H1 (cell line): Measurements from ENCODE around the gene CP. TPM values are rescaled to one million over a fixed set of nuclear protein-coding genes. Genes with fewer than 3 reads are reported as not detected.

Source experiments
- CTCF ChIA-PET: fragments of 300-600 bp; sonication (Branson Sonifier 250); formaldehyde crosslinking; loops from one replicate; lab custom pipeline; 2021; ENCODE audit not compliant: partially characterized antibody; lab: Charles Lee
- POLR2A ChIA-PET: fragments of 300-600 bp; sonication (Branson Sonifier 250); formaldehyde crosslinking; loops from one replicate; lab custom pipeline; 2021; ENCODE audit warnings: inconsistent platforms; ENCODE audit not compliant: partially characterized antibody; lab: Charles Lee
- DNase-seq, 2 experiments: peaks; one replicate each; pipeline versions ENCODE4 v3.0.0 to v3.0.0-alpha.2; 2010 to 2022; ENCODE audit warnings: low spot score in 2 of 2, low read depth in 1 of 2, mixed read lengths in 1 of 2
- FAIRE-seq: peaks from 2 replicates; lab custom pipeline; 2011; peaks lifted over from hg19 to GRCh38; lab: Jason Lieb, UNC
- H2AFZ ChIP-seq: 2 replicates; pipeline ENCODE4 v1.8.1; 2012; ENCODE audit warnings: low read length, inconsistent platforms
- H2AK5ac ChIP-seq: 2 replicates; pipeline ENCODE4 v1.6.1; 2013; ENCODE audit warnings: low read depth, low read length
- H2BK120ac ChIP-seq: replicated peaks from 2 replicates; pipeline ENCODE3; 2013; ENCODE audit warnings: low read depth, low read length, inconsistent platforms
- H2BK12ac ChIP-seq: 2 replicates; pipeline ENCODE4 v1.6.1; 2013; ENCODE audit warnings: low read depth, low read length
- H2BK15ac ChIP-seq: 2 replicates; pipeline ENCODE4 v1.6.1; 2013; ENCODE audit warnings: low read length
- H2BK20ac ChIP-seq: 2 replicates; pipeline ENCODE4 v1.6.1; 2013; ENCODE audit warnings: low read length
- H2BK5ac ChIP-seq: 2 replicates; pipeline ENCODE4 v1.6.1; 2013; ENCODE audit warnings: low read depth, low read length
- H3K14ac ChIP-seq: 2 replicates; pipeline ENCODE4 v1.6.1; 2013; ENCODE audit warnings: inconsistent platforms; ENCODE audit not compliant: insufficient read length
- H3K18ac ChIP-seq: 2 replicates; pipeline ENCODE4 v1.6.1; 2013; ENCODE audit warnings: low read length; ENCODE audit errors: extremely low read depth
- H3K23ac ChIP-seq: 2 replicates; pipeline ENCODE4 v1.6.1; 2013; ENCODE audit warnings: inconsistent platforms; ENCODE audit not compliant: insufficient read length
- H3K23me2 ChIP-seq: 2 replicates; pipeline ENCODE4 v1.6.1; 2013; ENCODE audit warnings: low read depth, low read length
- H3K27ac ChIP-seq: 2 replicates; pipeline ENCODE4 v1.6.1; 2011; ENCODE audit warnings: low read depth, low read length, inconsistent platforms
- H3K27me3 ChIP-seq, 4 experiments: replicated peaks in 1 of 4; 1 replicate in 1 of 4; 2 replicates in 3 of 4; pipeline versions ENCODE4 v1.6.1 to v1.8.1; 2011 to 2013; ENCODE audit warnings: low read length in 3 of 4, mild to moderate bottlenecking in 3 of 4, inconsistent platforms in 2 of 4, mixed read lengths in 2 of 4, moderate library complexity in 1 of 4; ENCODE audit not compliant: control insufficient read depth in 3 of 4, insufficient read depth in 3 of 4; ENCODE audit errors: extremely low read depth in 1 of 4
- H3K36me3 ChIP-seq, 4 experiments: 2 replicates each; pipeline versions ENCODE4 v1.6.1 to v1.8.1; 2011 to 2013; ENCODE audit warnings: mild to moderate bottlenecking in 4 of 4, low read length in 3 of 4, moderate library complexity in 2 of 4, control low read depth in 1 of 4, inconsistent platforms in 1 of 4; ENCODE audit not compliant: insufficient read depth in 4 of 4, control insufficient read depth in 2 of 4
- H3K4ac ChIP-seq: replicated peaks from 2 replicates; pipeline ENCODE3; 2013; ENCODE audit warnings: low read length, low read depth, mixed read lengths, inconsistent platforms; ENCODE audit not compliant: insufficient read length
- H3K4me1 ChIP-seq, 4 experiments: replicated peaks in 1 of 4; 1 replicate in 1 of 4; 2 replicates in 3 of 4; pipeline versions ENCODE4 v1.6.1 to v1.8.1; 2011 to 2013; ENCODE audit warnings: low read length in 3 of 4, inconsistent platforms in 2 of 4, mixed read lengths in 1 of 4; ENCODE audit not compliant: insufficient read depth in 4 of 4, control insufficient read depth in 3 of 4
- H3K4me2 ChIP-seq, 2 experiments: 2 replicates each; pipeline versions ENCODE4 v1.6.1 to v1.8.1; 2011 to 2013; ENCODE audit warnings: low read depth in 2 of 2, low read length in 2 of 2, control low read depth in 1 of 2, inconsistent platforms in 1 of 2, mild to moderate bottlenecking in 1 of 2; ENCODE audit not compliant: insufficient read depth in 1 of 2
- H3K4me3 ChIP-seq, 4 experiments: fragments of 200-600, 300-600 bp in 1 of 4; sonication (generic), shearing (Covaris generic), sonication (Bioruptor Twin) in 1 of 4; 2 replicates each; pipeline versions ENCODE4 v1.5.1 to v1.8.1; 2011 to 2016; ENCODE audit warnings: low read length in 4 of 4, low read depth in 3 of 4, control low read depth in 2 of 4, inconsistent platforms in 2 of 4, mild to moderate bottlenecking in 2 of 4, mixed read lengths in 1 of 4, moderate library complexity in 1 of 4; ENCODE audit not compliant: insufficient read depth in 2 of 4; ENCODE audit errors: extremely low read depth in 1 of 4
- H3K56ac ChIP-seq: replicated peaks from 2 replicates; pipeline ENCODE3; 2013; ENCODE audit warnings: low read depth, mild to moderate bottlenecking, mixed read lengths, low read length, inconsistent platforms; ENCODE audit not compliant: insufficient read length
- H3K79me1 ChIP-seq: 2 replicates; pipeline ENCODE4 v1.6.1; 2013; ENCODE audit warnings: low read depth, low read length, control low read depth
- H3K79me2 ChIP-seq, 2 experiments: 2 replicates each; pipeline versions ENCODE4 v1.6.1 to v1.8.1; 2012 to 2013; ENCODE audit warnings: low read length in 2 of 2, mild to moderate bottlenecking in 2 of 2, inconsistent platforms in 1 of 2; ENCODE audit not compliant: insufficient read depth in 2 of 2, control insufficient read depth in 1 of 2
- H3K9ac ChIP-seq, 4 experiments: replicated peaks in 1 of 4; 1 replicate in 1 of 4; 2 replicates in 3 of 4; pipeline versions ENCODE4 v1.6.1 to v1.8.1; 2011 to 2013; ENCODE audit warnings: low read depth in 3 of 4, low read length in 3 of 4, control low read depth in 2 of 4, mild to moderate bottlenecking in 2 of 4, moderate library complexity in 2 of 4, inconsistent platforms in 1 of 4; ENCODE audit errors: extremely low read depth in 1 of 4
- H3K9me3 ChIP-seq, 2 experiments: 2 replicates each; pipeline versions ENCODE4 v1.6.1 to v1.8.1; 2012 to 2013; ENCODE audit warnings: mild to moderate bottlenecking in 2 of 2, moderate library complexity in 2 of 2, control low read depth in 1 of 2, inconsistent platforms in 1 of 2, low read depth in 1 of 2, low read length in 1 of 2, mixed read lengths in 1 of 2; ENCODE audit not compliant: insufficient read depth in 2 of 2
- H4K20me1 ChIP-seq, 2 experiments: replicated peaks in 1 of 2; 2 replicates each; pipeline versions ENCODE3 to v1.8.1; 2011 to 2013; ENCODE audit warnings: inconsistent platforms in 2 of 2, low read length in 2 of 2, mild to moderate bottlenecking in 1 of 2; ENCODE audit not compliant: insufficient read depth in 2 of 2, control insufficient read depth in 1 of 2
- H4K5ac ChIP-seq: 2 replicates; pipeline ENCODE4 v1.6.1; 2013; ENCODE audit warnings: low read length, low read depth, mixed read lengths, inconsistent platforms; ENCODE audit not compliant: insufficient read length
- H4K8ac ChIP-seq: 2 replicates; pipeline ENCODE4 v1.8.0; 2013; ENCODE audit warnings: mild to moderate bottlenecking, moderate library complexity, low read length, inconsistent platforms; ENCODE audit not compliant: insufficient read depth; ENCODE audit errors: extremely low read depth
- H4K91ac ChIP-seq: replicated peaks from 2 replicates; pipeline ENCODE3; 2013; ENCODE audit warnings: low read length, mixed read lengths, inconsistent platforms; ENCODE audit not compliant: insufficient read length
- CBX5 ChIP-seq: fragments of 300-800, 300-1000 bp; sonication (generic); IDR thresholded peaks from 2 replicates; pipeline ENCODE4 v1.7.1; 2016; ENCODE audit warnings: antibody characterized with exemption, low read length, low read depth
- CEBPB ChIP-seq: IDR thresholded peaks from 2 replicates; pipeline ENCODE4 v1.6.1; 2012; ENCODE audit warnings: low read depth, low read length
- CHD1 ChIP-seq: IDR thresholded peaks from 2 replicates; pipeline ENCODE4 v1.6.1; 2012; ENCODE audit warnings: low read depth, low read length, improper control_type of control experiment
- CTBP2 ChIP-seq: IDR thresholded peaks from 2 replicates; pipeline ENCODE4 v1.7.0; 2011; ENCODE audit warnings: borderline replicate concordance, mild to moderate bottlenecking, moderate library complexity, mixed read lengths, low read length; ENCODE audit not compliant: insufficient read depth, insufficient read length
- CTCF ChIP-seq, 3 experiments: IDR thresholded peaks; 1 replicate in 2 of 3; 2 replicates in 1 of 3; pipeline versions ENCODE4 v1.5.1 to v1.6.1; 2011; ENCODE audit warnings: low read length in 3 of 3, mild to moderate bottlenecking in 3 of 3, inconsistent platforms in 2 of 3, low read depth in 1 of 3, moderate library complexity in 1 of 3; ENCODE audit not compliant: insufficient read depth in 1 of 3; ENCODE audit errors: control extremely low read depth in 1 of 3
- GTF2F1 ChIP-seq: IDR thresholded peaks from 2 replicates; pipeline ENCODE4 v1.6.1; 2012; ENCODE audit warnings: low read depth, low read length, improper control_type of control experiment, borderline replicate concordance
- KDM1A ChIP-seq: fragments of 200-600, 300-600 bp; sonication (generic); IDR thresholded peaks from 2 replicates; pipeline ENCODE4 v1.7.1; 2016; ENCODE audit warnings: mild to moderate bottlenecking, low read length, borderline replicate concordance
- NRF1 ChIP-seq: IDR thresholded peaks from 2 replicates; pipeline ENCODE4 v1.6.1; 2011; ENCODE audit warnings: mild to moderate bottlenecking, low read depth, low read length, improper control_type of control experiment
- POLR2AphosphoS5 ChIP-seq: IDR thresholded peaks from 2 replicates; pipeline ENCODE4 v1.6.1; 2011; ENCODE audit warnings: low read depth, low read length
- RBBP5 ChIP-seq: IDR thresholded peaks from 2 replicates; pipeline ENCODE4 v1.7.1; 2012; ENCODE audit warnings: low read depth, mild to moderate bottlenecking, inconsistent platforms, low read length, moderate library complexity, borderline replicate concordance
- SUZ12 ChIP-seq: fragments of 200-600 bp; sonication (generic); IDR thresholded peaks from 2 replicates; pipeline ENCODE4 v1.6.1; 2012; ENCODE audit warnings: mild to moderate bottlenecking, inconsistent platforms, low read length, moderate library complexity, mixed read lengths
- TAF7 ChIP-seq: optimal IDR thresholded peaks from 2 replicates; pipeline ENCODE3; 2011; ENCODE audit warnings: low read depth, mild to moderate bottlenecking, inconsistent platforms, low read length, moderate library complexity, borderline replicate concordance
- WGBS, 2 experiments: shearing (Covaris generic) in 1 of 2; methylation state at CpG; one replicate each; pipeline versions ENCODE4 v1.1.6 to v1.1.7; 2013 to 2015; ENCODE audit warnings: low lambda C conversion rate in 2 of 2, mixed read lengths in 2 of 2, inconsistent platforms in 1 of 2, low coverage in 1 of 2, missing lambda C conversion rate in 1 of 2; ENCODE audit not compliant: insufficient replicate concordance in 2 of 2, insufficient coverage in 1 of 2, insufficient read length in 1 of 2; ENCODE audit errors: extremely low coverage in 1 of 2, missing lambda C conversion rate in 1 of 2; 5-methylcytosine and 5-hydroxymethylcytosine counted together
- polyA plus RNA-seq, 7 experiments: library from polyadenylated mRNA; depleted of rRNA in 3 of 7; stranded (reverse) in 5 of 7; unstranded in 2 of 7; fragments of >200 nt in 5 of 7; fragments of 200-250 nt in 2 of 7; gene quantifications; 1 replicate in 5 of 7; 2 replicates in 1 of 7; 4 replicates in 1 of 7; pipeline versions ENCODE4 v1.2.1 to v1.2.3, GENCODE V29; 2011 to 2013; ENCODE audit warnings: missing spikeins in 2 of 7, mixed read lengths in 2 of 7
- total RNA-seq: library from RNA; stranded (reverse); fragmentation: NEBNext Ultra II Directional; extraction: Animal tissue kit (Norgen Biotek cat#: 25700); gene quantifications from 2 replicates; pipeline ENCODE4 v1.2.1, GENCODE V29; 2021

The CP gene
- total and polyA plus RNA-seq, 2 of the 8 experiments (the other 6 are each of a cell fraction or from before 2014, with no cell fraction given): 0.32 to 2.6 TPM

- Histone ChIP-seq H3K27ac (no peak overlapping the region), H2BK20ac (no peak overlapping the region), H3K23ac (no peak overlapping the region), H2BK15ac (no peak overlapping the region), H3K9me3 (no peaks in the 10 kb centered on the region), H4K8ac (no peak overlapping the region), H4K20me1 (no peaks in the 10 kb centered on the region), H3K4me1 (no peaks in the 10 kb centered on the region), H2BK12ac (no peak overlapping the region), H3K4ac (no peak overlapping the region), H4K5ac (no peak overlapping the region), H2BK5ac (no peak overlapping the region), H2AFZ (no peak overlapping the region), H3K27me3 (no peaks in the 10 kb centered on the region), H3K18ac (no peak overlapping the region), H3K56ac (no peak overlapping the region), H3K4me2 (no peak overlapping the region), H3K79me1 (no peaks in the 10 kb centered on the region), H4K91ac (no peak overlapping the region), H3K14ac (no peak overlapping the region), H3K23me2 (no peaks in the 10 kb centered on the region), H3K9ac (no peak overlapping the region; a peak in 1 of 7 replicates), H3K4me3 (no peak overlapping the region), H3K36me3 (peaks cover 3 to 92% (median 39%) of the 10 kb centered on the region in 4 experiments), H2AK5ac (no peak overlapping the region), H2BK120ac (no peak overlapping the region), H3K79me2 (no peaks in the 10 kb centered on the region)
- FAIRE-seq (no peak), DNase-seq (no peak)
- ChIA-PET POLR2A (no interaction called here), CTCF (interaction anchor here (0.8 to 1.7 kb wide), 4 partner anchors 11 to 119 kb away, joined by 3 to 5 read pairs (median 3); no protein-coding TSS in a partner anchor)
- 97% methylated on average over 2 of the region's 2 CpGs; no CpG with 5 or more reads in 1 of the 2 experiments for WGBS, 2 experiments
- no peak for TF ChIP-seq CTCF (IDR thresholded peaks at IDR 0.05; ENCODE audit: control extremely low read depth in 1 of 3, insufficient read depth in 1 of 3, low read depth in 1 of 3, low read length in 3 of 3)
- TF ChIP-seq POLR2AphosphoS5: no peak
- TF ChIP-seq CHD1: no peak
- TF ChIP-seq SUZ12: no peak
- TF ChIP-seq CBX5: no peak
- no peak for TF ChIP-seq TAF7
- TF ChIP-seq CTBP2: no peak
- TF ChIP-seq KDM1A: no peak
- TF ChIP-seq GTF2F1: no peak
- no peak for TF ChIP-seq CEBPB
- no peak for TF ChIP-seq RBBP5
- TF ChIP-seq NRF1: no peak
These were observed 59.6 kb downstream of the CP start for GRCh38 chr3:149162007-149162406.
